ENCODE measurements around the gene PFKFB4. TPM values are rescaled to one million over a fixed set of nuclear protein-coding genes. Genes with fewer than 3 reads are reported as not detected.
A peak's percentile ranks its signal among the peaks of the same experiment; 100 is the strongest.

Gene PFKFB4
- total RNA-seq: 1 to 10 TPM; 2.0 to 2.9 TPM
- long read RNA-seq, partial matches to known transcripts: 1 of 2 reads
- long read RNA-seq, other reads (novel, unspliced or antisense): 1 of 2 reads

DNA sequence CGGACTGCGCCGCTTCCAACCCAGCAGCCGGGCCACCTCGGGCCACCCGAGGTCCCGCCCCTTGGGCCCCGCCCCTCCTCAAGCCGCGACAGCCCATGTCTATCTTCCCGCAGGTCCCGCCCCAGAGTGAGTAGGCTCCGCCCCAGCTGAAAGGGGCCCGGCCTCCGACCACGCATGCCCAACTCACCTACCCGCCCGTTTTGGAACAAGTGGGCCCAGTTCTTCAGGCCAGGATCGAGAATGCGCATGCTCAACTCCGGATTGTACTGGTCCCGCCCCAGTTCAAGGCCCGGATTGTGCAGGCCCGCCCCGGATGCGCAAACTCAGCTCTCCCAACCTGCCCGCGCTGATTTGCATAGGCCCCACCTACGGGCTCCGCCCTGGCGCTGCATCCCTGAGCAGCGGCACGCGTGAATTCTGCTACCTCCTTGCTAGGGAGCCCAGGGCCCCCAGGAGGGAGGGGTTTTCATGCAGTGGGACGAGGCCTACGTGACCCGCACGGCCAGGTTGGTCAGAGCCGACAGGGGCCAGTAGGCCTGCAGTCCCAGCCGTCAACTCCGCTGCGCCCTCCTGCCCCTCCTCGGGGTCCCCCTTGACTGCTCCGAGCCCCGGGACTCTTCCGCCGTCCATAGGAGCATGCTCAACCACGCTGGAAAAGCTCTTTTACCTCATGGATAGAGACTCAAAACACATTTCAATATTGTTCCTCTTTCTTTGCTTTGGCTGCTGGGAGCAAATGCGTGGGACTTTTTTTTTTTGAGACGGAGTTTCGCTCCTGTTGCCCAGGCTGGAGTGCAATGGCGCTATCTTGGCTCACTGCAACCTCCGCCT is at the start of gene PFKFB4:
Gene PFKFB4 (minus strand): TSS at position 8 of the 831 bp plus-strand sequence. CDS start 26 bp downstream, outside the sequence.
- peak; percentile 92 to 93 for ATAC-seq
- peak; percentile 99 for DNase-seq
- intact Hi-C loops (cut with DNase I): no loop called here

GRCh38 chr3:48601622-48601994 is 45.0 kb upstream of the PFKFB4 start:
- ATAC-seq (peak; percentile 7 to 11), DNase-seq (peak; percentile 62)

DNA sequence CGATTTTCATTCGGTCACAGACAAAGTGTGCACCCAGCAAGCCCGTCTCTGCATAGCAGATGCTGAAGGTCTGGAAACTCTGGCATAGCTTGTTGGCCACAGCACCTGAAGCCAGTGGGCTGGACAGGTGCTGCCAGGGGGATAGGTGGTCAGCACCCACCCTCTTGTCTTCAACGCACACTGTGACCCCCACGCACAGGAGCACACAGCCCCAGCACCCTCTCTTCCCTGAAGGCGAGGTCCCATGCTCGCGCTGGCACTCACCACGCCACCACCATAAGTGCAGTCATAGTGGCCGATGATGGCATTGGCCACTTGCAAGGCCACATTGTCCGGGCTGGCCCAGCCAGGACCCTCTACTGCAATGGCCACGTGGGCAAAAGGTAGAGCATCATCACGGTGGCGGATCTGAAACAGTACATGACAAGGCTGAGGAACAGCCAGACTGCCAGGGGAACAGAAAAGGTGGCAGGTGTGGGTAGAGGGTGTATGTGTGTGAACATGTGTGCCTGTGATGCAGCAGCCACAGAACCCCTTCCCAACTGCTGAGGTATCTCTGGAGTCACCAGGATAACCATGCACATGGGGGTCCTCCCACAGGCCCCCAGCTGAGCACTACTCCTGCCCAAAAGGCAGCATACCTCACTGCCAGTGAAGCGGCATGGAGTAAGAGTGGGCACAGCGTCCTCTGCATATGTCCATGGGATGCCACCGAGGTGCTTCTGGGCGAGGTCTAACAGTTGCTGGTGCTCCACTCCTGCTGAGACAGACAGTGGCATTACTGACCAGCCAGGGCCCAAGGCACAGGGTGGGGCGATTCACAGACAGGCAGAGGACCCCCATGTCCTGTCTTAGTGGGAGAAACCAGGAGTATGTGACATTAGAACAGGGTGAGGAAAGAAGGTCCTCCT is 44.4 kb upstream of the PFKFB4 start:
- intact Hi-C loops (cut with DNase I): no loop called here
- DNase-seq (no peak), ATAC-seq (no peak)

More at GRCh38 chr3:48601622-48601994, 45.0 kb upstream of the PFKFB4 start:
- intact Hi-C loops (cut with DNase I): no loop called here

DNA sequence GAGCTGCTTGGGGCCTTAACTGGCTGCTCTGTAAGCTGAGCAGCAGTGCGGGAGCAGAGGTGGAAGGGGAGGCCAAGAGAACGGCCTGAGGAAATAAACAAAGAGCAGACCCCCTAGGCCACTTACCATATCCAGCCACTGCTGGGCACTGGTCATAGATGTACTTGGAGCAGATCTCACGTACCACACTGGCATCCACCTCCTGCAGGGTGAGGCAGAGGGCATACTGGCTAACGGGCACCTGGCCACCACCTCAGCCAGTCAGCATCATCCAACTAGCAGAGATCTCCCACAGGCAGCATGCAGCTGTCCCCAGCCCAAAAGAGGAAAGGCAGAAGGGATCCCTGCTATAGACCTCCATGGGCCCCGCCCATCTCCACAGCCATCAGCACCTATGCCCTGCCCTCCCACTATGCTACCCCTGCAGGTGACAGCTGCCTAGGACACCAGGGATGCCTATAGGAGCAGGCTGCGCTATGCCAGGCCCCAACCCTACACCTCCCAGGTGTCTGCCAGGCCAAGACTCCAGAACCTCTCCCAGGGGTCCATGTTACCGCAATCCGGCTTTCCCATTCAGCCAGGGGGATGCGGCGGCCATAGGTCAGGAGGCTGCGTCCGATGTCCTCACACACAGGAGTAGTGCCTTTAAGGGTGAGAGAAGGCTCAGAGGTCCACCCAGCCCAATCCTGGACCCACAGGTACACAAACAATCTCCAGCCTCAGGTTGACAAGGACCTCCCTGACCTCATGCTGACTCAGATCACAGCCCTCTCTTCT is 43.1 kb upstream of the PFKFB4 start:
- intact Hi-C loops (cut with DNase I): no loop called here

GRCh38 chr3:48599077-48599501 is 42.5 kb upstream of the PFKFB4 start:
- intact Hi-C loops (cut with DNase I): no loop called here
- DNase-seq: no peak
- ATAC-seq: no peak

More for the DNA sequence above, 43.1 kb upstream of the PFKFB4 start:
- DNase-seq: no peak
- ATAC-seq: no peak

GRCh38 chr3:48598323-48599076 is 41.9 kb upstream of the PFKFB4 start:
- ATAC-seq (peak; percentile 64 to 79), DNase-seq (peak; percentile 55)
- intact Hi-C loops (cut with DNase I): no loop called here

DNA sequence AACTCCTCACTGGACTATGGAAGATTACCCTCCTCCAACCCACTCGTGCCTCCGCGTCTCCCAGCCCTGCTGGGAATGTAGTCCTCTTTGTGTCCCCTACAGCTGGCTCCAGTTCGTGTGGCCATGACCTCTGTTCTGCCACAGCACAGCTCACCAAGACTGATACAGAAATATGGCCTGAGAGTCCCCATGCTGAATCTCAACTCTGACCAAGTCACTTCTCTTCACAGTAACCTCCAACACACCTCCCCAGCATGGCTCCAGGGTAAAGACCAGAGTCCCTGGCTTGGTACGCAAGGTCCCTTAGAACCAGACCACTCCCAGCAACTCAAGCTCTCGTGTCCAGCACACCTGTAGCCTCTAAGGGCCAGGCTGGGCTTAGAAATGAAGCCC is 40.8 kb upstream of the PFKFB4 start:
- ATAC-seq (no peak), DNase-seq (no peak)
- intact Hi-C loops (cut with DNase I): no loop called here

DNA sequence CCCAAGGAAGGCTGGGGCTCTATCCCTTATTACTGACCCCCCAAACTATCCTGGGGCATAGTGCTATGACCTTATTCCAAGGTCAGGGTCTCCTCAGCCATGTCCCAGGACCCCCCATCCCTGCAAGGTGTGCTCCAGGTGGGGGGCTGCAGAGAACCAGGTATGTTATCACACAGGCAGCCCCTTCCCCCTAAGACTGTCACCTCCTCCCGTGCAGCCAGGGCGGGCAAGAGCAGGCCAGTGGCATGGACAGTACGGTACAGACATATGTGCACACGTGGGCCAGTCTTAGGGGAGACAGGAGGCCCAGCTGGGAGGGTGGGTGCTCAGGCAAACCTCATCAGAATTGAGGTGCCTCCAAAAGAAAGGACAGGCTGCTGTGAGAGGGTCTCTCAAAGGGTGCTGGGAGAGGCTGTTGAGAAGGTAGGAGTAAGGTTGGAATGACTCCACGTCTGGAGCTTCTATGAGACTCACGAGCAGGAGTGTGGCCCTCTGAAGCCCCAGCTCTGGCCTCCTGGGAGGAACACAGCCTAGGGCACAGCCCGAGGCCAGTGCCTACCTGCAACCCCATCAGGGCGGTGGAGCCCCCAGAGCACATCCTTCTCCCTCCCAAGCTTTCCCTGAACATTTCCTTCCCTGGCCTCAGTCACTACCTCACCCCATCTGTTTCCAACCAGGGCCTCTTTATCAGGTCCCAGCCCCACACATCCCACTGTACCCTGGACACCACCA is 40.2 kb upstream of the PFKFB4 start:
- intact Hi-C loops (cut with DNase I): no loop called here
- ATAC-seq (no peak), DNase-seq (no peak)

DNA sequence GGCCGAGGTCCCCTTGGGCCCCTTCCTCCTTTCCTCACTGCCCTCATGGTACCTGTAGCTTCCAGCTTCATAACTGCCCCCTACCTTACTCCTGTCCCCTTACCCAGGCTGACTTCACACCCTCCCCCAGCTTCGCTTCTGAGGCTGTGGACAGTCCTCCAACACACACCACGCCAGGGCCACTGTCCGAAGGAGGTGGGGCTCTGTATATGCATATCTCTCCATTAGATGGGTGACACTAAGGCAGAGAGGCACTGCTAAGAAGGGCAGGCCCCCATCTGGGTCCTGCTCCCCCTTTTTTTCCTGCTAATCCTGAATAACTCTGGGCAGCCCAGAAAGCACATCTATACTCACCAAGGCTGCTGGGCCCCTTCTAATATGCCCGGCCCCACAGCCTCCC is 39.6 kb upstream of the PFKFB4 start:
- intact Hi-C loops (cut with DNase I): no loop called here
- DNase-seq: no peak
- ATAC-seq: no peak

DNA sequence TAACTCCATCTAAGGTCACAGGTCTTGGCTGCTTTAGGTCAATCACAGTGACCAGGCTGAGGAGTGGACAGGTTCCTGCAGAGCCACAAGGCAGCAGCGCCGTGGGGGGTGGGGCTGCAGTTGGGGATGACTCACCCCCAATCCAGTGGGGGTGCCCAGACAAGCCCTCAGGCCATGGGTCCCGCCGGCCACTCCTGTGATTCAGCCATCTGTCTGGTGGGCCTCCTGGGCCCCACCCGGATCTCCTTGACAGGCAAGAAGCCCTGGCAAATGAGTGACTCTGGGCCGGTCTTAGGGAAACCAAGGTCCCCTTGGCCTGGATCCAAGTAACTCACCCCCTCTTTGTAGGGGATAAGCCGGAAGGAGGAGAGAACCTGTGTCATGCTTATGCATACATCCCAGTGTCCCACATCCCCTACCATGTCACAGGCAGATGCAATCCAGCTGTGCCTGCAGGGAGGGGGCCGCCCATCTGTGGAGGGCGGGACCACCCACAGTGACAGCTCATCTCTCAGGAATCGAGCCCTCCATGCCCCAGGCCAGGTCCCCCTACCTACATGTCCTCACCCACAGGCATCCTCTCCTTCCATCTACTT is 39.0 kb upstream of the PFKFB4 start:
- peak; percentile 58 for DNase-seq
- intact Hi-C loops (cut with DNase I): no loop called here
- ATAC-seq: peak in 1 of 2 donors; percentile 66

DNA sequence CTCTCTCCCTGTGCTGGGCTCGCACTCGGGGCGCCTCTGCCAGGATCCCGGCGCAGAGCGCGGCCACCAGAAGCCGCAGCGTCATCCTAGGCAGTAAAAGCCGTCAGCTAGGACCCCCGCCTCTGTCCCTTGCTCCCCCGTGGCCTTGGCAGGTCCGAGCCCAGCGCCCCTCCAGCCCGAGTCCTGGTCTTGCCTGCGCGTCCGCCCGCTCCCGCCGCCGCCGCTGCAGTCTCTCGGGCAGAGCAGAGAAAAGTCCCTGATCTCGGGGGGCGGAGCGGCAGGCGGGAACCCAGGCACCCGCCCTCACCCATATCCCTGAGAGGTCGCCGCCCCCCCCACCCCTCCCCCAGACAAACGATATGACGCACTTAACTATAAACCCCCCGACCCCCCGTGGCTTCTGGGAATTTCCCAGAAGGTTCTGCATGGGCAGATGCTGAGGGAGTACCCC is 38.5 kb upstream of the PFKFB4 start, which contains the start of gene COL7A1:
Gene COL7A1 (minus strand): TSS at position 255 of the 451 bp plus-strand sequence. CDS start 170 bp downstream, at position 85.
- DNase-seq (no peak), ATAC-seq (peak; percentile 7 to 24)
- intact Hi-C loops (cut with DNase I): no loop called here

DNA sequence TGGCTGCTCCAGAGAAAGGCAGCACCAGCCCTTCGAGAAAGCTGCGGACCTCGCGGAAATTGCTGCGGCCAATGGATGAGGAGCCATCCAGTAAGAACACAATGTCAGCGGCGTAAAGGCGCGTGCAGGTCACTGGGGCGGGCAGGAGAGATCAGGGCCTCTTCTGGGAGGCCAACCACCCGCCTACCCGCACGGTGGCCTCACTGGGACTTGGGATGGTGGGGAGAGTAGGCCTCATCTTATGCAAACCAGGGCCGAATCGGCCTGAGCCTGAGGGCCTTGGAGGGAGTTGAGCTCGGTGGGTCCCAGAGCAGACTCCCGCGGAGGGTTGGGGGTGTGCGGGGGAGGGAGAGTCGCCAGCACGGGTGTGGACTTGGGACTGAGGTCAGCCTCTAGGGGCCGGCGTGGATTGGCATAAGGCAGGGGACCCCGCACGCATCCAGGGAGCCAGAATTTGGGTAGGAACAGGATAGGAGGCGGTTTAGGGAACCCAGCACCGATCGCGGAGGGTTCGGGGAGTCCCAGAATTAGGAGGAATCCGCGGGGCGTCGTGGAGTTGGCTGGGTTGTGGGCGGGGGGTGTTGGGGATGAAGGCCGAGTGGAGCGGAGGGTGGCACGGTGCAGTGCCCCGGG is 37.9 kb upstream of the PFKFB4 start:
- DNase-seq (no peak), ATAC-seq (no peak)
- intact Hi-C loops (cut with DNase I): no loop called here

- ATAC-seq: no peak
- intact Hi-C loops (cut with DNase I): no loop called here
- no peak for DNase-seq
Observed at GRCh38 chr3:48593337-48593736, 36.7 kb upstream of the PFKFB4 start.

GRCh38 chr3:48592519-48593087 is 36.0 kb upstream of the PFKFB4 start:
- intact Hi-C loops (cut with DNase I): no loop called here
- ATAC-seq (no peak), DNase-seq (no peak)

GRCh38 chr3:48591886-48592518 is 35.4 kb upstream of the PFKFB4 start:
- intact Hi-C loops (cut with DNase I): no loop called here
- ATAC-seq (no peak), DNase-seq (no peak)

- intact Hi-C loops (cut with DNase I): no loop called here
Observed at GRCh38 chr3:48591436-48591835, 34.8 kb upstream of the PFKFB4 start.

More at GRCh38 chr3:48591436-48591835, 34.8 kb upstream of the PFKFB4 start:
- ATAC-seq: no peak
- no peak for DNase-seq
